ENCODE measurements around the gene APIP.

Gene APIP

DNA sequence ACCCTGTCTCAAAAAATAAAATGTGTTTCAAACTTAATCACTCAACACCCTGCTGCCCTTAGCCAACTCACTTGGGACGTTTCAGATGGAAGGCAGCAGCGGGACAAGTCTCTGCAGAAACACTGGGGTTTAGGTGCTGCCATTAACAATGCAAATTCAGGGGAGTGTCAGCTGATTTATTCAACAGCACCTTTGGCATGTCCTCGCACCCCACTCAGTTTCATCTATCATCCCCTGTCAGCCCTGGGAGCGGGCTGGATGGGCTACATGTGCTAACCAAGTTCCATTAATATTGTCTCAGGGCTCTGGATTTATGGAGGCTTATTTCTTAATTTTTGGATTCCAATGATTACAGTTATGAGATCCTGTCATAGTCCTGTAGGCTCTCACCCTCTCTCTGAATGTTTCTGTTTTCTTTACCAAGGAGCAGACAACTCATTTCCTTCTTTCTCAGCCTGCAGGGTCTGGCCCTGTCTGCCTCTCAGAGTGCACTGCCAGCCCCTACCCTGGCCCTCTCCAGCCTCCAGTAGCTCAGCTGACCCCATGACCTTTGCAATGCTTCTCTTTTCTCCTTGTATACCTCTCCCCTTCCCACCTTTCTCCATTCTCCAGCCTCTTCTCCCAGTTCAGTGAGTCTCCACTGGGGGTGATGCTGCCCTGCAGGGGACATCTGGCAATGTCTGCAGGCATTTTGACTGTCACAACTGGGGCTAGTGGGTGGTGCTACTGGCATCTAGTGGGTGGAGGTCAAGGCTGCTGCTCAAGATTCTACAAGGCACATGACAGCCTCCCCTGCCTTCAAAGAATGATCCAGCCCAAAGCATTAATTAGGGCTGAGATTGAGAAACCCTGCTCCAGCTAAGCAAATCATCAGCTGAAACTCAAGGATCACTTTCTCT is 79.0 kb downstream of the APIP start:
- DNase-seq = no peak

- no peak for DNase-seq
Measured at GRCh38 chr11:34833602-34834001, 82.6 kb downstream of the APIP start.

Measured in activated T-cell treated with anti-CD3 and anti-CD28 coated beads for 4 hours (primary cell).